Esophagus muscularis mucosa (tissue), 4 donors: Measurements from ENCODE around the gene ANKRD11. TPM values are rescaled to one million over a fixed set of nuclear protein-coding genes. Genes with fewer than 3 reads are reported as not detected.

Source experiments
- DNase-seq: peaks from one replicate; pipeline ENCODE4 v3.0.0-alpha.2; 2017; ENCODE audit errors: extremely low spot score
- H3K27ac ChIP-seq, 4 donors: fragments of 200-600 bp; sonication (generic); replicated peaks in 1 of 4; 1 replicate in 3 of 4; 2 replicates in 1 of 4; pipeline ENCODE4 v1.5.1; 2016 to 2019; ENCODE audit warnings: mild to moderate bottlenecking in 1 of 4
- H3K27me3 ChIP-seq, 4 donors: fragments of 200-600 bp; sonication (generic); one replicate each; pipeline versions ENCODE4 v1.5.1 to v1.6.0; 2016 to 2019
- H3K36me3 ChIP-seq, 4 donors: fragments of 200-600 bp; sonication (generic); one replicate each; pipeline ENCODE4 v1.5.1; 2016 to 2019
- H3K4me1 ChIP-seq, 4 donors: fragments of 200-600 bp; sonication (generic); one replicate each; pipeline ENCODE4 v1.5.1; 2016 to 2019
- H3K4me3 ChIP-seq, 4 donors: fragments of 200-600 bp; sonication (generic); 1 replicate in 2 of 4; 2 replicates in 2 of 4; pipeline ENCODE4 v1.5.1; 2016 to 2019; ENCODE audit warnings: mild to moderate bottlenecking in 4 of 4, moderate library complexity in 1 of 4
- H3K9me3 ChIP-seq, 4 donors: fragments of 200-600 bp; sonication (generic); 1 replicate in 3 of 4; 2 replicates in 1 of 4; pipeline ENCODE4 v1.5.1; 2016 to 2019
- CTCF ChIP-seq, 3 experiments: fragments of 200-600 bp in 2 of 3; fragments of 450-650 bp in 1 of 3; sonication (generic) in 2 of 3; IDR thresholded peaks; one replicate each; pipeline ENCODE4 v1.5.1; 2017 to 2019; ENCODE audit warnings: antibody characterized with exemption in 3 of 3, mild to moderate bottlenecking in 2 of 3, moderate library complexity in 1 of 3
- EP300 ChIP-seq: sonication (generic); formaldehyde crosslinking; IDR thresholded peaks from one replicate; pipeline ENCODE4 v1.6.1; 2017; ENCODE audit warnings: antibody characterized with exemption
- POLR2A ChIP-seq: fragments of 450-650 bp; IDR thresholded peaks from one replicate; pipeline ENCODE4 v1.6.1; 2017; ENCODE audit warnings: antibody characterized with exemption, moderate library complexity, mild to moderate bottlenecking, low read depth
- POLR2AphosphoS5 ChIP-seq, 2 donors: sonication (generic); formaldehyde crosslinking; IDR thresholded peaks; one replicate each; pipeline ENCODE4 v1.6.1; 2017; ENCODE audit warnings: antibody characterized with exemption in 2 of 2
- WGBS: methylation state at CpG from one replicate; pipeline ENCODE4 v1.1.5; 2018; 5-methylcytosine and 5-hydroxymethylcytosine counted together
- intact Hi-C: fragments of 100-400 bp; cut with DNase I; formaldehyde crosslinking; loops from one replicate; pipeline ENCODE4 v1.15.1; 2023
- total RNA-seq, 4 donors: library from RNA; depleted of rRNA; stranded (reverse); fragments of >200 nt; gene quantifications; one replicate each; pipeline versions ENCODE4 v1.1.0 to v1.2.1, GENCODE V29; 2016

Gene ANKRD11
- total RNA-seq, 4 donors from 2014 or later: 60.8 to 119 (median 105) TPM

DNA sequence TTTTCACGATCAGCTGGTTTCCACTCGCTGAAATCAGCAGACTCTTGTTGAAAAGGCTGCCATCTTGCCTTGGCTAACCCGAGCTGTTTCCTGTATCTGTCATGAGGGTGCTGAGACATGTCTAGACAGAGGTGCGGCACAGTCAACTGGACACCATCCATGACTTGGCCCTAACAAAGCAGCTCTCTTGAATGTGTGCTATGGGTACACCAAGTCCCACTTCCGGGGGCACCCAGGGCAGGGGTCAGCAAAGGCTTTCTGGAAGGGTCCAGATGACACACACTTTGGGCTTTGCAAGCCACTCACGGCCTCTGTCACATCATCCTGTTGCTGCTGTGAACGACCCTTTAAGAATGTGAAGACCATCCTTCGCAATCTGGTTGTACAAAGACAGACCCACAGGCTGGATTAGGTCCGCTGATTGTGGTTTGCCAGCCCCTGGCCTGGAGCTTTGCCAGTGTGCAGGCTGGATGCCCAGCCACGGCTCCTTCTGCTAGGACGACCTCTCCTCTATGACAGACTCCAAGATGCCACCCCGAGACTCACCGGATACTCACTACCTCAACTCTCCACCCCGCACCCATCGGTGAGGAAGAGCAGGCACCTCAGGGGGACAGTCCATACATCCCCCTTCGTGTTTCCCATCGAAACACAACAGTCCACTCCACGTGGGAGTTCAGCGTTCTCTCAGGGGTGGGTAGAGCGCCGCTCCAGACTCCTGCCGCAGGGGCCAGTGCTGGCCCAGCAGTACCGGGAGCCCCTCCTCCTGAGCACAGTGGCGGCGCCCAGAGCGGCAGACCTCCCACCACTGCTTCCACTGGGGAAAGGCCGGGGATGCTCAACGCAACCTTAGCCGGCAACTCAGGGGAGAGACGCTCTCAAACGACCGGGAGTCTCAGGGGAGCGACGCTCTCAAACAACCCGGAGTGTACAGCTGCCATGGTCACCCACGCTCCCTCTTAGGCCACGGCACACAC, 123.5 kb downstream of the ANKRD11 start:
- intact Hi-C loops: no loop called here
- TF ChIP-seq CTCF (IDR thresholded peaks at IDR 0.05): no peak
- no peak for TF ChIP-seq POLR2A
- no peak for TF ChIP-seq EP300
- TF ChIP-seq POLR2AphosphoS5 (IDR thresholded peaks at IDR 0.05): no peak
- peaks cover 70 to 88% (median 83%) of the 10 kb centered on the region in 4 donors for H3K4me1 ChIP-seq

GRCh38 chr16:89365996-89366395, 124.4 kb downstream of the ANKRD11 start:
- Histone ChIP-seq H3K36me3 (peaks cover 0 to under 1% (median 0%) of the 10 kb centered on the region in 4 donors), H3K4me1 (peaks cover 78 to 92% (median 90%) of the 10 kb centered on the region in 4 donors), H3K9me3 (no peaks in the 10 kb centered on the region), H3K27me3 (no peaks in the 10 kb centered on the region), H3K4me3 (no peak overlapping the region), H3K27ac (no peak overlapping the region)
- TF ChIP-seq POLR2A (no peak), CTCF (IDR thresholded peaks at IDR 0.05) (no peak), POLR2AphosphoS5 (IDR thresholded peaks at IDR 0.05) (no peak), EP300 (no peak)
- intact Hi-C loops: no loop called here
- DNase-seq: no peak
- 96% methylated on average over 5 of the region's 5 CpGs for WGBS

More for the DNA sequence above, 123.5 kb downstream of the ANKRD11 start:
- Histone ChIP-seq H3K27ac (no peak overlapping the region), H3K36me3 (peaks cover 0 to 9% (median 3%) of the 10 kb centered on the region in 4 donors), H3K9me3 (no peaks in the 10 kb centered on the region), H3K4me3 (no peak overlapping the region), H3K27me3 (no peaks in the 10 kb centered on the region)
- WGBS: 93% methylated on average over 29 of the region's 37 CpGs
- no peak for DNase-seq

DNA sequence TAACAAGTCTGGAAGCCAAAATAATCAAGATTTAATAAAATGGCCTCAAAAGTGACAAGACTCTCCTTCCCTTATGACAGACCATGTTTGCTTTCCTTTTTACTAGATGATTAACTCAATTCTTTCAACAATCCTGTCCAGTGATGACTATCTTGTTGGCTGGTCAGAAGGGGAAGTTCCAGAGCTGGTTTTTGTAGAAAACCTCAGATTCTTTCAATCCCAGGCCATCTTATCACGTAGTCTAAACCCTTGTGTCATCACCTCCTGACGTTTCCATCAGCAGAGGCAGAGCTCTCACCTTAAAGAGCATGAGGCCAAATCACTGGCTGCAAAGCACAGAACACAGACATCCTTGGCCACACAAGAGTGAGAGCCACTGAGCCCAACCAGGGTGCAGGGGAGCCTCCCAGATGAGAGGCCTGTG, 125.3 kb downstream of the ANKRD11 start:
- TF ChIP-seq EP300 (no peak), POLR2A (no peak), POLR2AphosphoS5 (IDR thresholded peaks at IDR 0.05) (no peak)
- peaks cover 84 to 92% (median 90%) of the 10 kb centered on the region in 4 donors for H3K4me1 ChIP-seq
- no peaks in the 10 kb centered on the region for H3K36me3 ChIP-seq
- WGBS: 58% methylated on average over 2 of the region's 2 CpGs
- no peaks in the 10 kb centered on the region for H3K27me3 ChIP-seq
- no peaks in the 10 kb centered on the region for H3K9me3 ChIP-seq
- intact Hi-C loops: no loop called here
- no peak overlapping the region for H3K4me3 ChIP-seq
- no peak overlapping the region for H3K27ac ChIP-seq
- DNase-seq: no peak

GRCh38 chr16:89364606-89365005, 125.8 kb downstream of the ANKRD11 start:
- no peak for DNase-seq

More at GRCh38 chr16:89364606-89365005, 125.8 kb downstream of the ANKRD11 start:
- no peaks in the 10 kb centered on the region for H3K27me3 ChIP-seq
- TF ChIP-seq EP300: no peak
- no peak for TF ChIP-seq POLR2A
- TF ChIP-seq POLR2AphosphoS5 (IDR thresholded peaks at IDR 0.05): no peak
- TF ChIP-seq CTCF (IDR thresholded peaks at IDR 0.05): no peak
- H3K4me1 ChIP-seq: peaks cover 83 to 92% (median 90%) of the 10 kb centered on the region in 4 donors
- no peaks in the 10 kb centered on the region for H3K36me3 ChIP-seq
- no peak overlapping the region for H3K4me3 ChIP-seq
- H3K27ac ChIP-seq: no peak overlapping the region
- intact Hi-C loops: no loop called here
- no peaks in the 10 kb centered on the region for H3K9me3 ChIP-seq
- WGBS: 60% methylated on average over 8 of the region's 8 CpGs
